HepG2 (cell line): ENCODE results near the gene IPMK. TPM values are rescaled to one million over a fixed set of nuclear protein-coding genes. Genes with fewer than 3 reads are reported as not detected.
A peak's percentile ranks its signal among the peaks of the same experiment; 100 is the strongest.

Source experiments
- BATF2 ChIP-seq: sonication (generic); formaldehyde crosslinking; IDR thresholded peaks from 2 replicates; pipeline ENCODE4 v1.8.0; 2022; ENCODE audit warnings: mild to moderate bottlenecking, missing genetic modification reagents, moderate library complexity
- FOSL1 ChIP-seq: sonication (generic); formaldehyde crosslinking; IDR thresholded peaks from 2 replicates; pipeline ENCODE4 v1.9.0; 2021; ENCODE audit warnings: missing genetic modification reagents, borderline replicate concordance
- GZF1 ChIP-seq: sonication (generic); formaldehyde crosslinking; IDR thresholded peaks from 2 replicates; pipeline ENCODE4 v1.5.1; 2020; ENCODE audit warnings: mild to moderate bottlenecking, missing genetic modification reagents
- HDAC2 ChIP-seq: sonication (generic); formaldehyde crosslinking; IDR thresholded peaks from 2 replicates; pipeline ENCODE4 v1.4.0; 2020; ENCODE audit warnings: missing genetic modification reagents
- NAIF1 ChIP-seq: sonication (generic); formaldehyde crosslinking; IDR thresholded peaks from 2 replicates; pipeline ENCODE4 v1.5.0; 2020; ENCODE audit warnings: mild to moderate bottlenecking, missing genetic modification reagents, borderline replicate concordance
- RNF2 ChIP-seq: fragments of 450-650 bp; conservative IDR thresholded peaks from 2 replicates; pipeline ENCODE4 v1.6.1; 2016; ENCODE audit warnings: low read depth
- SP5 ChIP-seq: IDR thresholded peaks from 2 replicates; pipeline ENCODE4 v1.6.1; 2016; ENCODE audit warnings: low read depth, borderline replicate concordance
- SPEN ChIP-seq: sonication (generic); formaldehyde crosslinking; IDR thresholded peaks from 2 replicates; pipeline ENCODE4 v1.5.1; 2020; ENCODE audit warnings: low read depth, mild to moderate bottlenecking, missing genetic modification reagents
- STAT6 ChIP-seq: sonication (generic); formaldehyde crosslinking; IDR thresholded peaks from 2 replicates; pipeline ENCODE4 v1.4.0; 2020; ENCODE audit warnings: missing genetic modification reagents, mild to moderate bottlenecking, borderline replicate concordance
- ZFY ChIP-seq: sonication (generic); formaldehyde crosslinking; IDR thresholded peaks from 2 replicates; pipeline ENCODE4 v1.4.0; 2020; ENCODE audit warnings: missing genetic modification reagents
- ZNF138 ChIP-seq: sonication (generic); formaldehyde crosslinking; IDR thresholded peaks from 2 replicates; pipeline ENCODE4 v1.5.0; 2020; ENCODE audit warnings: mild to moderate bottlenecking, low read depth, missing genetic modification reagents
- ZNF235 ChIP-seq: sonication (generic); formaldehyde crosslinking; IDR thresholded peaks from 2 replicates; pipeline ENCODE4 v1.8.1; 2023; ENCODE audit warnings: mild to moderate bottlenecking, missing genetic modification reagents, borderline replicate concordance
- ZNF354B ChIP-seq: sonication (generic); formaldehyde crosslinking; IDR thresholded peaks from 2 replicates; pipeline ENCODE4 v1.8.0; 2022; ENCODE audit warnings: mild to moderate bottlenecking, missing genetic modification reagents
- ZNF430 ChIP-seq: sonication (generic); formaldehyde crosslinking; IDR thresholded peaks from 2 replicates; pipeline ENCODE4 v1.9.0; 2021; ENCODE audit warnings: mild to moderate bottlenecking, missing genetic modification reagents
- ZNF451 ChIP-seq: sonication (generic); formaldehyde crosslinking; IDR thresholded peaks from 2 replicates; pipeline ENCODE4 v1.5.0; 2020; ENCODE audit warnings: mild to moderate bottlenecking, missing genetic modification reagents
- ZNF530 ChIP-seq: sonication (generic); formaldehyde crosslinking; IDR thresholded peaks from 2 replicates; pipeline ENCODE4 v1.5.0; 2020; ENCODE audit warnings: low read depth, mild to moderate bottlenecking, missing genetic modification reagents
- ZNF777 ChIP-seq: sonication (generic); formaldehyde crosslinking; IDR thresholded peaks from 2 replicates; pipeline ENCODE4 v1.4.0; 2020; ENCODE audit warnings: missing genetic modification reagents
- polyA plus RNA-seq, 8 experiments: library from polyadenylated mRNA; depleted of rRNA in 3 of 8; stranded (reverse) in 7 of 8; unstranded in 1 of 8; fragments of >200 nt; fragmentation: Illumina TruSeq in 4 of 8; extraction: Trizol in 4 of 8; gene quantifications; 2 replicates each; pipeline versions ENCODE4 v1.2.1 to v1.2.3, GENCODE V29; 2011 to 2016; ENCODE audit warnings: low read depth in 4 of 8, missing spikeins in 1 of 8, mixed read lengths in 1 of 8; ENCODE audit not compliant: insufficient read depth in 1 of 8
- total RNA-seq, 5 experiments: library from RNA; depleted of rRNA; stranded (reverse); fragments of >200 nt; fragmentation: Illumina TruSeq; extraction: Trizol; gene quantifications; 2 replicates each; pipeline ENCODE4 v1.2.3, GENCODE V29; 2016; ENCODE audit warnings: low read depth in 1 of 5
- TF ChIP-seq, protein P1 (sequence below): sonication (generic); formaldehyde crosslinking; IDR thresholded peaks from 2 replicates; pipeline ENCODE4 v1.4.0; 2020; ENCODE audit warnings: mild to moderate bottlenecking, missing genetic modification reagents
- TF ChIP-seq, protein P2 (sequence below): IDR thresholded peaks from 2 replicates; pipeline ENCODE4 v1.6.1; 2016; ENCODE audit warnings: mild to moderate bottlenecking, missing biosample characterization, missing genetic modification reagents
- TF ChIP-seq, protein P3 (sequence below): sonication (generic); formaldehyde crosslinking; IDR thresholded peaks from 2 replicates; pipeline ENCODE4 v1.4.0; 2020; ENCODE audit warnings: missing genetic modification reagents

Gene IPMK
- total and polyA plus RNA-seq, 2 of the 13 experiments (the other 11 are each of a cell fraction or from before 2014, with no cell fraction given), result 2.7 to 3.9 TPM

DNA sequence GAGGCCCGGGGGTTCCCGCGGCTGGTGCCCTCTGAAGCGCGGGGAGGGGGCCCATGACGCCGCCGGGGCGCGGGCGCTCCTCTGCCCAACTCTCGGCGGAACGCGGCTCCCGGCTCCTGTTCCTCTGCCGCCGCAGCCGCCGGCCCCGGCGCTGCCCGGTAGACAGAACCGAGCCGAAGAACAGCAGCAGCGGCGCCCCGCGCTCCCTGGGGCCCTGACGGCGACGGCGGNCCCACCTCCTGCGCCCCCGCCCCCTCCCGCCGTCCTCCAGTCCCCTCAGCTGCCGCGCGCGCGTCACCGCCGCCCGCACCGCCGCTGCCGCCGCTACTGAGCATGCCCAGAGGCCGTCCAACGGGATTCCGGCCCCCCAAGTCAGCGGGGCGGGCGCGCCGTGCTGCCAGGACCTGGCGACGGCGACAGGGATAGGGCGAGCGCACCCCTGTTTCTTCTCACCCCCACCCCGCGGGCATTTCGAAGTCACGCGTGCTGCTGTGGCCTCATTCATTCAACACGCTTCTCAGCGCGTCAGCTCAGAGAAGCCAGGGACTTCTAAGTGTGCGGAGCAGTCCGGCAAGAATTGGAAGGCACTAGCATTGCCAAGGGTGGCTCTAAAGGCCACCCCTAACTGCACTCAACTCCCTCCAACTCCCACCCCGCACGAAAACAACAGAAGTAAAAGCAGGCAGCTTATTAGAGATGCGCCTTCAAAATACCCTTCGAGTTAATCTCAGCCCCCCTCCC lies at the start of gene IPMK (continued):
- no peak for TF ChIP-seq ZNF530 (CRISPR knock-in tag)
- TF ChIP-seq ZNF138 (CRISPR knock-in tag), result no peak
- peak; percentile 14; the same call in 1 of the 2 replicates for TF ChIP-seq NAIF1 (CRISPR knock-in tag)
- TF ChIP-seq BATF2 (CRISPR knock-in tag), result 0 out of 2 replicates have a peak, but pooled peaks have one; percentile 62
- 0 out of 2 replicates have a peak, but pooled peaks have one; percentile 63 for TF ChIP-seq ZNF451 (CRISPR knock-in tag)
- TF ChIP-seq ZNF354B (CRISPR knock-in tag), result no peak
- peak; percentile 71 for TF ChIP-seq ZFY (CRISPR knock-in tag)
- peak; percentile 56; the same call in 1 of the 2 replicates for TF ChIP-seq GZF1 (CRISPR knock-in tag)
- TF ChIP-seq, protein P1, sequence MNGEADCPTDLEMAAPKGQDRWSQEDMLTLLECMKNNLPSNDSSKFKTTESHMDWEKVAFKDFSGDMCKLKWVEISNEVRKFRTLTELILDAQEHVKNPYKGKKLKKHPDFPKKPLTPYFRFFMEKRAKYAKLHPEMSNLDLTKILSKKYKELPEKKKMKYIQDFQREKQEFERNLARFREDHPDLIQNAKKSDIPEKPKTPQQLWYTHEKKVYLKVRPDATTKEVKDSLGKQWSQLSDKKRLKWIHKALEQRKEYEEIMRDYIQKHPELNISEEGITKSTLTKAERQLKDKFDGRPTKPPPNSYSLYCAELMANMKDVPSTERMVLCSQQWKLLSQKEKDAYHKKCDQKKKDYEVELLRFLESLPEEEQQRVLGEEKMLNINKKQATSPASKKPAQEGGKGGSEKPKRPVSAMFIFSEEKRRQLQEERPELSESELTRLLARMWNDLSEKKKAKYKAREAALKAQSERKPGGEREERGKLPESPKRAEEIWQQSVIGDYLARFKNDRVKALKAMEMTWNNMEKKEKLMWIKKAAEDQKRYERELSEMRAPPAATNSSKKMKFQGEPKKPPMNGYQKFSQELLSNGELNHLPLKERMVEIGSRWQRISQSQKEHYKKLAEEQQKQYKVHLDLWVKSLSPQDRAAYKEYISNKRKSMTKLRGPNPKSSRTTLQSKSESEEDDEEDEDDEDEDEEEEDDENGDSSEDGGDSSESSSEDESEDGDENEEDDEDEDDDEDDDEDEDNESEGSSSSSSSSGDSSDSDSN (CRISPR knock-in tag), result peak; percentile 33; the same call in 1 of the 2 replicates
- TF ChIP-seq, protein P2, sequence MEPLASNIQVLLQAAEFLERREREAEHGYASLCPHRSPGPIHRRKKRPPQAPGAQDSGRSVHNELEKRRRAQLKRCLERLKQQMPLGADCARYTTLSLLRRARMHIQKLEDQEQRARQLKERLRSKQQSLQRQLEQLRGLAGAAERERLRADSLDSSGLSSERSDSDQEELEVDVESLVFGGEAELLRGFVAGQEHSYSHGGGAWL, result peak; percentile 67; the same call in 1 of the 2 replicates
- TF ChIP-seq SPEN (CRISPR knock-in tag), result peak; percentile 76
- TF ChIP-seq HDAC2 (CRISPR knock-in tag), result peak; percentile 14; the same call in 1 of the 2 replicates
- peak; percentile 77 for TF ChIP-seq ZNF430
- no peak for TF ChIP-seq FOSL1 (CRISPR knock-in tag)
- TF ChIP-seq, protein P3, sequence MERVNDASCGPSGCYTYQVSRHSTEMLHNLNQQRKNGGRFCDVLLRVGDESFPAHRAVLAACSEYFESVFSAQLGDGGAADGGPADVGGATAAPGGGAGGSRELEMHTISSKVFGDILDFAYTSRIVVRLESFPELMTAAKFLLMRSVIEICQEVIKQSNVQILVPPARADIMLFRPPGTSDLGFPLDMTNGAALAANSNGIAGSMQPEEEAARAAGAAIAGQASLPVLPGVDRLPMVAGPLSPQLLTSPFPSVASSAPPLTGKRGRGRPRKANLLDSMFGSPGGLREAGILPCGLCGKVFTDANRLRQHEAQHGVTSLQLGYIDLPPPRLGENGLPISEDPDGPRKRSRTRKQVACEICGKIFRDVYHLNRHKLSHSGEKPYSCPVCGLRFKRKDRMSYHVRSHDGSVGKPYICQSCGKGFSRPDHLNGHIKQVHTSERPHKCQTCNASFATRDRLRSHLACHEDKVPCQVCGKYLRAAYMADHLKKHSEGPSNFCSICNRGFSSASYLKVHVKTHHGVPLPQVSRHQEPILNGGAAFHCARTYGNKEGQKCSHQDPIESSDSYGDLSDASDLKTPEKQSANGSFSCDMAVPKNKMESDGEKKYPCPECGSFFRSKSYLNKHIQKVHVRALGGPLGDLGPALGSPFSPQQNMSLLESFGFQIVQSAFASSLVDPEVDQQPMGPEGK, result peak; percentile 95
- TF ChIP-seq STAT6 (CRISPR knock-in tag), result peak; percentile 28; the same call in 1 of the 2 replicates
- peak; percentile 52 for TF ChIP-seq ZNF777 (CRISPR knock-in tag)
- no peak for TF ChIP-seq SP5
- peak; percentile 61; the same call in 1 of the 2 replicates for TF ChIP-seq RNF2
- TF ChIP-seq ZNF235 (CRISPR knock-in tag), result peak; percentile 59
